Endodermal cell (in vitro differentiated cells): ENCODE results near the gene MAPK8IP2. TPM values are rescaled to one million over a fixed set of nuclear protein-coding genes. Genes with fewer than 3 reads are reported as not detected.

Experiments used
- DNase-seq: peaks from one replicate; pipeline ENCODE4 v3.0.0-alpha.2; 2017
- H3K27ac ChIP-seq: 2 replicates; pipeline ENCODE4 v1.5.1; 2013; ENCODE audit warnings: mild to moderate bottlenecking, low read depth, low read length, moderate library complexity
- H3K27me3 ChIP-seq: 2 replicates; pipeline ENCODE4 v1.6.1; 2013; ENCODE audit warnings: mild to moderate bottlenecking, low read length, moderate library complexity; ENCODE audit not compliant: insufficient read depth, control insufficient read depth, poor library complexity, severe bottlenecking
- H3K36me3 ChIP-seq: 2 replicates; pipeline ENCODE4 v1.7.0; 2013; ENCODE audit warnings: mild to moderate bottlenecking, low read length, moderate library complexity; ENCODE audit not compliant: control insufficient read depth, insufficient read depth
- H3K4me1 ChIP-seq: one replicate; pipeline ENCODE4 v1.7.0; 2013; ENCODE audit warnings: low read length; ENCODE audit not compliant: control insufficient read depth, insufficient read depth
- H3K4me3 ChIP-seq: 2 replicates; pipeline ENCODE4 v1.5.1; 2013; ENCODE audit warnings: mild to moderate bottlenecking, low read length, moderate library complexity
- H3K9ac ChIP-seq: 2 replicates; pipeline ENCODE4 v1.6.1; 2013; ENCODE audit warnings: mild to moderate bottlenecking, low read length, moderate library complexity; ENCODE audit not compliant: poor library complexity, severe bottlenecking; ENCODE audit errors: extremely low read depth
- H3K9me3 ChIP-seq: 2 replicates; pipeline ENCODE4 v1.6.1; 2013; ENCODE audit warnings: mild to moderate bottlenecking, low read length, moderate library complexity; ENCODE audit not compliant: control insufficient read depth
- H3K27ac Mint-ChIP-seq: 2 replicates; pipeline ENCODE4 v1.8.0; 2020; ENCODE audit warnings: mixed read lengths
- H3K27me3 Mint-ChIP-seq: 2 replicates; pipeline ENCODE4 v1.8.0; 2021; ENCODE audit warnings: mild to moderate bottlenecking, mixed read lengths; ENCODE audit not compliant: insufficient read depth
- H3K36me3 Mint-ChIP-seq: 2 replicates; pipeline ENCODE4 v1.8.0; 2020; ENCODE audit warnings: low read depth, mixed read lengths
- H3K4me1 Mint-ChIP-seq: 2 replicates; pipeline ENCODE4 v1.8.0; 2020; ENCODE audit warnings: mixed read lengths
- H3K4me3 Mint-ChIP-seq: 2 replicates; pipeline ENCODE4 v1.8.0; 2020; ENCODE audit warnings: mild to moderate bottlenecking, moderate library complexity, mixed read lengths
- H3K9me3 Mint-ChIP-seq: 2 replicates; pipeline ENCODE4 v1.8.0; 2020; ENCODE audit warnings: mild to moderate bottlenecking, mixed read lengths
- CTCF ChIP-seq: fragments of 200-600 bp; sonication (generic); conservative IDR thresholded peaks from 2 replicates; pipeline ENCODE4 v1.5.0; 2021; ENCODE audit warnings: antibody characterized with exemption, mild to moderate bottlenecking
- WGBS, 2 experiments: methylation state at CpG; one replicate each; pipeline versions ENCODE4 v1.1.5 to v1.1.7; 2013; ENCODE audit warnings: missing lambda C conversion rate in 2 of 2, mixed read lengths in 1 of 2; ENCODE audit not compliant: insufficient coverage in 1 of 2, insufficient read length in 1 of 2; 5-methylcytosine and 5-hydroxymethylcytosine counted together
- total RNA-seq, 2 donors: library from RNA; stranded (reverse); fragmentation: NEBNext Ultra II Directional in 1 of 2; extraction: Animal tissue kit (Norgen Biotek cat#: 25700) in 1 of 2; gene quantifications; 2 replicates in 1 of 2; 3 replicates in 1 of 2; pipeline ENCODE4 v1.2.1, GENCODE V29; 2021

Gene MAPK8IP2
- total RNA-seq, 2 donors from 2014 or later, result 1.2 to 1.4 TPM

- no peak overlapping the region for H3K4me3 Mint-ChIP-seq
- Histone ChIP-seq H3K9me3 (no peaks in the 10 kb centered on the region), H3K4me1 (no peaks in the 10 kb centered on the region), H3K36me3 (no peaks in the 10 kb centered on the region), H3K27ac (no peak overlapping the region), H3K4me3 (no peak overlapping the region), H3K9ac (no peak overlapping the region), H3K27me3 (peaks cover 18% of the 10 kb centered on the region)
- peaks cover 3% of the 10 kb centered on the region for H3K4me1 Mint-ChIP-seq
- TF ChIP-seq CTCF, result no peak
- H3K27me3 Mint-ChIP-seq, result peaks cover 37% of the 10 kb centered on the region
- no peak for DNase-seq
- no peaks in the 10 kb centered on the region for H3K9me3 Mint-ChIP-seq
- 90 to 99% methylated on average over 1 to 4 of the region's 5 CpGs for WGBS, 2 experiments
- H3K36me3 Mint-ChIP-seq, result no peaks in the 10 kb centered on the region
- H3K27ac Mint-ChIP-seq, result no peak overlapping the region
These were observed 43.9 kb upstream of the MAPK8IP2 start for GRCh38 chr22:50556703-50557102.

DNA sequence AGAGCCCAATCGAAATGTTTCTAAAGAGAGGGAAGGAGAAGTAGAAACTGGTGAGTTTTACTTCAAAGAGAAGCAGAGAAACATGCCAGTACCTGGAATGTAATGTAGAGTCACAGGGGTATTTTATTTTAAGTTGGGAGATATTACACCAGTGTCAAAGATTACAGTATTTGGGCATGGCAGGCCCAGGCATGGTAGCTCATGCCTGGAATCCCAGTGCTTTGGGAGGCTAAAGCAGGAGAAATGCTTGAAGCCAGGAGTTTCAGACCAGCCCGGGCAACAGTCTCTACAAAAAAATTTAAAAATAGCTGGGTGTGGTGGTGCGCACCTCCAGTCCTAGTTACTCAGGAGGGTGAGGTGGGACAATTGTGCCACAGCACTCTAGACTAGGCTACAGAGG lies 40.6 kb upstream of the MAPK8IP2 start:
- peaks cover 34% of the 10 kb centered on the region for H3K27me3 ChIP-seq
- Mint-ChIP-seq H3K4me3 (no peak overlapping the region), H3K4me1 (peaks cover 9% of the 10 kb centered on the region), H3K27me3 (peaks cover 51% of the 10 kb centered on the region), H3K27ac (no peak overlapping the region), H3K36me3 (no peaks in the 10 kb centered on the region), H3K9me3 (no peaks in the 10 kb centered on the region)
- H3K27ac ChIP-seq, result no peak overlapping the region
- no peak overlapping the region for H3K9ac ChIP-seq
- TF ChIP-seq CTCF, result no peak
- no peaks in the 10 kb centered on the region for H3K9me3 ChIP-seq
- no peaks in the 10 kb centered on the region for H3K4me1 ChIP-seq
- no peak overlapping the region for H3K4me3 ChIP-seq
- WGBS, 2 experiments, result 84 to 86% methylated on average over 3 of the region's 3 CpGs
- DNase-seq, result no peak
- H3K36me3 ChIP-seq, result no peaks in the 10 kb centered on the region

DNA sequence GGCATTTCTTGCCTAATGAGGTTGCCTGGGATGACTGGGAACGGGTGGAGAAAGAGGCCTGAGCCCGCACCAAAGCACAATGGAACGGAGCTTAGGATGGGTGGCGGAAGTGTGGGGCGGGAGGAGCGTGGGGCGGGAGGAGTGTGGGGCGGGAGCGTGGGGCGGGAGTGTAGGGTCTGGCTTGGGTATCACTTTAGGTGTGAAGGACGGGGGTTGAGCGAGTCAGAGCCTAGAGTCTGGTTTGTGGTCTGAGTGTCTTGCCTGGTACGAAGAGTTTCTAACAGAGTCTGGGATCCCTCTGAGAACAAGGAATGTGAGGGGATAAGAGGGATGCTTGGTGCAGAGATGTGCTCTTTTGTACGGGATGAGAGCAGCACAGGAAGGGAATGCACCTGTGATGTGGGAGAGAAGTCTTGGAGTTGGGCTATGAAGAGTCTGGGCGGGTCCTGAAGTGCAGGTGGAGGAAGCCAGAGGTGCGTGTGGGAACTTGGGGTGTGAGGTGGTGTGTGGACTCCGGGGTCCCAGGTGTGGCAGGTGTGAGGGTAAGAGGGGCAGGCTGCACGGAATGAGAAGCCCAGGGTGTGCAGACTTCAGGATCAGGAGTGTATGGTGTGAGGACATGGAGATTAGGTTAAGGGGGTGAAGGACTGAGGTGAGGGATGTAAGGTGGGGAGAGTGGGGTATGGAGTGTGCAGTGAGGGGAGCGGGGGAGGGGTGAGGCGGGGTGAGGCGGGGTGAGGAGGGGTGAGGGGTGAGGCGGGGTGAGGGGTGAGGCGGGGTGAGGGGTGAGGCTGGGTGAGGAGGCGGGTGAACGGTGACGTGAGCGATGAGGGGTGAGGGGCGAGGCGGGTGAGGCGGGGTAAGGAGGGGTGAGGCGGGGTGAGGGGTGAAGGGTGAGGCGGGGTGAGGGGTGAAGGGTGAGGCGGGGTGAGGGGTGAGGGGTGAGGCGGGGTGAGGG lies 38.9 kb upstream of the MAPK8IP2 start:
- no peaks in the 10 kb centered on the region for H3K36me3 ChIP-seq
- H3K4me3 Mint-ChIP-seq, result peak overlapping the region; percentile 25
- no peak overlapping the region for H3K27ac ChIP-seq
- H3K9me3 ChIP-seq, result no peaks in the 10 kb centered on the region
- H3K36me3 Mint-ChIP-seq, result no peaks in the 10 kb centered on the region
- peaks cover 9% of the 10 kb centered on the region for H3K4me1 Mint-ChIP-seq
- peaks cover 55% of the 10 kb centered on the region for H3K27me3 Mint-ChIP-seq
- no peak for DNase-seq
- H3K4me1 ChIP-seq, result no peaks in the 10 kb centered on the region
- H3K9ac ChIP-seq, result no peak overlapping the region
- H3K27me3 ChIP-seq, result peaks cover 34% of the 10 kb centered on the region
- H3K27ac Mint-ChIP-seq, result peak overlapping the region; percentile 3
- no peaks in the 10 kb centered on the region for H3K9me3 Mint-ChIP-seq
- WGBS, 2 experiments, result 87 to 91% methylated on average over 7 to 18 of the region's 34 CpGs
- no peak overlapping the region for H3K4me3 ChIP-seq
- TF ChIP-seq CTCF, result no peak
